Endothelial cell of umbilical vein (primary cell): ENCODE measurements around the gene RARRES2. TPM values are rescaled to one million over a fixed set of nuclear protein-coding genes. Genes with fewer than 3 reads are reported as not detected.

Experiments used
- Bru-seq: library from RNA; stranded (reverse); fragments of 400-500 nt; gene quantifications from one replicate; lab custom pipeline; 2021; lab: Mats Ljungman, UMichigan
- BruChase-seq, 2 experiments: library from RNA; stranded (reverse); fragments of 400-500 nt; gene quantifications; one replicate each; lab custom pipeline; 2021; lab: Mats Ljungman, UMichigan
- BruUV-seq: library from RNA; stranded (reverse); fragments of 400-500 nt; replicated peaks from 2 replicates; lab custom pipeline; 2021; lab: Mats Ljungman, UMichigan
- CTCF ChIA-PET: fragments of 300-600, 350-600 bp; sonication (Branson Sonifier 250); formaldehyde crosslinking; loops from one replicate; lab custom pipeline; 2021; ENCODE audit warnings: antibody characterized with exemption, inconsistent platforms; lab: Charles Lee
- POLR2A ChIA-PET: fragments of 300-600, 350-600 bp; sonication (Branson Sonifier 250); formaldehyde crosslinking; loops from one replicate; lab custom pipeline; 2021; ENCODE audit warnings: antibody characterized with exemption, inconsistent platforms; lab: Charles Lee
- DNase-seq: peaks from one replicate; pipeline ENCODE4 v3.0.0-alpha.2; 2011; ENCODE audit warnings: low read depth, low spot score
- FAIRE-seq: peaks from 2 replicates; lab custom pipeline; 2011; peaks lifted over from hg19 to GRCh38; lab: Jason Lieb, UNC
- H2AFZ ChIP-seq: 2 replicates; pipeline ENCODE4 v1.6.0; 2012; ENCODE audit warnings: low read depth, low read length, control low read depth, inconsistent platforms
- H3K27ac ChIP-seq: 2 replicates; pipeline ENCODE4 v1.5.1; 2011; ENCODE audit warnings: low read depth, mild to moderate bottlenecking, control low read depth, low read length, moderate library complexity; ENCODE audit not compliant: insufficient read depth
- H3K27me3 ChIP-seq, 2 experiments: 2 replicates each; pipeline versions ENCODE4 v1.6.0 to v1.6.1; 2011; ENCODE audit warnings: low read length in 2 of 2, mixed read lengths in 1 of 2; ENCODE audit not compliant: control insufficient read depth in 2 of 2, insufficient read depth in 2 of 2
- H3K36me3 ChIP-seq, 2 experiments: 2 replicates in 1 of 2; 3 replicates in 1 of 2; pipeline ENCODE4 v1.5.1; 2011; ENCODE audit warnings: low read length in 2 of 2, mild to moderate bottlenecking in 1 of 2, moderate library complexity in 1 of 2; ENCODE audit not compliant: control insufficient read depth in 2 of 2, insufficient read depth in 2 of 2; ENCODE audit errors: extremely low read depth in 1 of 2
- H3K4me1 ChIP-seq: 3 replicates; pipeline ENCODE4 v1.5.1; 2011; ENCODE audit warnings: mild to moderate bottlenecking, low read length; ENCODE audit not compliant: control insufficient read depth, insufficient read depth; ENCODE audit errors: extremely low read depth
- H3K4me2 ChIP-seq: 2 replicates; pipeline ENCODE4 v1.6.1; 2011; ENCODE audit warnings: low read length, control low read depth, mixed read lengths; ENCODE audit not compliant: insufficient read depth
- H3K4me3 ChIP-seq, 3 experiments: fragments of 200-600 bp in 1 of 3; sonication (generic), shearing (Covaris generic) in 1 of 3; replicated peaks in 1 of 3; 2 replicates each; pipeline ENCODE4 v1.5.1; 2011 to 2016; ENCODE audit warnings: control low read depth in 3 of 3, low read length in 3 of 3, mild to moderate bottlenecking in 2 of 3, inconsistent platforms in 1 of 3, low read depth in 1 of 3, moderate library complexity in 1 of 3; ENCODE audit not compliant: insufficient read depth in 1 of 3
- H3K79me2 ChIP-seq: 2 replicates; pipeline ENCODE4 v1.6.0; 2012; ENCODE audit warnings: low read length, inconsistent platforms; ENCODE audit not compliant: control insufficient read depth, insufficient read depth
- H3K9ac ChIP-seq: replicated peaks from 2 replicates; pipeline ENCODE3; 2011; ENCODE audit warnings: low read length, control low read depth; ENCODE audit not compliant: insufficient read depth; ENCODE audit errors: extremely low read depth
- H3K9me1 ChIP-seq: replicated peaks from 3 replicates; pipeline ENCODE4 v1.6.0; 2011; ENCODE audit warnings: mild to moderate bottlenecking, low read length; ENCODE audit not compliant: control insufficient read depth, insufficient read depth; ENCODE audit errors: extremely low read depth
- H3K9me3 ChIP-seq: replicated peaks from 2 replicates; pipeline ENCODE4 v1.5.1; 2012; ENCODE audit warnings: low read length, inconsistent platforms; ENCODE audit not compliant: control insufficient read depth, insufficient read depth
- H4K20me1 ChIP-seq: replicated peaks from 2 replicates; pipeline ENCODE3; 2011; ENCODE audit warnings: mild to moderate bottlenecking, low read length; ENCODE audit not compliant: control insufficient read depth, insufficient read depth; ENCODE audit errors: extremely low read depth
- CTCF ChIP-seq, 2 donors: IDR thresholded peaks; 1 replicate in 1 of 2; 2 replicates in 1 of 2; pipeline ENCODE4 v1.5.1; 2011; ENCODE audit warnings: low read length in 2 of 2, mild to moderate bottlenecking in 2 of 2, moderate library complexity in 2 of 2, control low read depth in 1 of 2, inconsistent platforms in 1 of 2, low read depth in 1 of 2; ENCODE audit not compliant: insufficient read depth in 1 of 2; ENCODE audit errors: extremely low read depth in 1 of 2
- EZH2 ChIP-seq: IDR thresholded peaks from 2 replicates; pipeline ENCODE4 v1.6.1; 2012; ENCODE audit warnings: borderline replicate concordance, low read depth, mild to moderate bottlenecking, moderate library complexity, low read length, inconsistent platforms; ENCODE audit not compliant: severe bottlenecking
- FOS ChIP-seq: IDR thresholded peaks from 2 replicates; pipeline ENCODE4 v1.6.1; 2011; ENCODE audit warnings: mild to moderate bottlenecking, low read length, moderate library complexity, borderline replicate concordance; ENCODE audit not compliant: insufficient read depth
- GATA2 ChIP-seq: IDR thresholded peaks from 2 replicates; pipeline ENCODE4 v1.7.0; 2011; ENCODE audit warnings: low read depth, mild to moderate bottlenecking, moderate library complexity, mixed read lengths, low read length; ENCODE audit not compliant: insufficient read length, insufficient read depth
- JUN ChIP-seq: IDR thresholded peaks from 2 replicates; pipeline ENCODE4 v1.6.1; 2011; ENCODE audit warnings: borderline replicate concordance, low read depth; ENCODE audit not compliant: insufficient read length, insufficient read depth
- MAX ChIP-seq: IDR thresholded peaks from 2 replicates; pipeline ENCODE4 v1.6.1; 2011; ENCODE audit not compliant: insufficient read depth, insufficient read length
- MYC ChIP-seq: IDR thresholded peaks from one replicate; pipeline ENCODE4 v1.6.1; 2011; ENCODE audit warnings: mild to moderate bottlenecking, low read depth, low read length
- POLR2A ChIP-seq: IDR thresholded peaks from 2 replicates; pipeline ENCODE4 v1.6.1; 2012; ENCODE audit warnings: low read depth, mild to moderate bottlenecking, control low read depth, low read length
- POLR2AphosphoS5 ChIP-seq: IDR thresholded peaks from 2 replicates; pipeline ENCODE4 v1.6.1; 2012; ENCODE audit warnings: low read depth, mild to moderate bottlenecking, control low read depth, low read length, moderate library complexity; ENCODE audit not compliant: insufficient read depth
- dilution Hi-C: fragments of 300-500 bp; cut with MboI; formaldehyde crosslinking; loops from one replicate; pipeline ENCODE4 v1.15.0; 2019; ENCODE audit warnings: low sequenced_read_pairs; ENCODE audit not compliant: extremely low pct_ligation_motif_present
- intact Hi-C: fragments of 100-400 bp; cut with micrococcal nuclease; formaldehyde crosslinking; loops from one replicate; pipeline ENCODE4 v1.10.0; 2022
- long read RNA-seq: library from polyadenylated mRNA; stranded (forward); transcript quantifications from one replicate; pipeline ENCODE4 v2.0.0, GENCODE V29; 2021
- polyA minus RNA-seq, 3 experiments: library from RNA; depleted of rRNA, polyadenylated mRNA; stranded (reverse); fragments of >200 nt; gene quantifications; 1 replicate in 1 of 3; 2 replicates in 2 of 3; pipeline ENCODE4 v1.2.3, GENCODE V29; 2011
- polyA plus RNA-seq, 4 experiments: library from polyadenylated mRNA; depleted of rRNA in 3 of 4; stranded (reverse) in 3 of 4; unstranded in 1 of 4; fragments of >200 nt; gene quantifications; 2 replicates each; pipeline versions ENCODE4 v1.2.1 to v1.2.3, GENCODE V29; 2011 to 2012; ENCODE audit warnings: missing spikeins in 1 of 4
- total RNA-seq: library from RNA; stranded (reverse); gene quantifications from 2 replicates; pipeline ENCODE4 v1.2.3, GENCODE V29; 2021

The RARRES2 gene
- total RNA-seq: not detected in 2 replicates
- polyA plus RNA-seq: 0.24 TPM in 1 of 2 replicates, not detected in the other
- not detected in 2 replicates for polyA plus RNA-seq (2011; cell fraction: cytosol; rRNA removed)
- not detected in 2 replicates for polyA plus RNA-seq (2011; cell fraction: nucleus; rRNA removed)
- 0.98 TPM in 1 of 2 replicates, not detected in the other for polyA plus RNA-seq (2012)
- polyA minus RNA-seq: 0.57 TPM in 1 of 2 replicates, not detected in the other
- polyA minus RNA-seq (2011; cell fraction: cytosol; rRNA and poly(A)+ RNA removed): not detected
- polyA minus RNA-seq (2011; cell fraction: nucleus; rRNA and poly(A)+ RNA removed): not detected in 2 replicates
- Bru-seq, nascent RNA: not detected
- not detected for BruChase-seq, experiment 1, labeled RNA remaining after a 6-hour chase
- not detected for BruChase-seq, experiment 2, labeled RNA remaining after a 2-hour chase
- long read RNA-seq: 0 reads

DNA sequence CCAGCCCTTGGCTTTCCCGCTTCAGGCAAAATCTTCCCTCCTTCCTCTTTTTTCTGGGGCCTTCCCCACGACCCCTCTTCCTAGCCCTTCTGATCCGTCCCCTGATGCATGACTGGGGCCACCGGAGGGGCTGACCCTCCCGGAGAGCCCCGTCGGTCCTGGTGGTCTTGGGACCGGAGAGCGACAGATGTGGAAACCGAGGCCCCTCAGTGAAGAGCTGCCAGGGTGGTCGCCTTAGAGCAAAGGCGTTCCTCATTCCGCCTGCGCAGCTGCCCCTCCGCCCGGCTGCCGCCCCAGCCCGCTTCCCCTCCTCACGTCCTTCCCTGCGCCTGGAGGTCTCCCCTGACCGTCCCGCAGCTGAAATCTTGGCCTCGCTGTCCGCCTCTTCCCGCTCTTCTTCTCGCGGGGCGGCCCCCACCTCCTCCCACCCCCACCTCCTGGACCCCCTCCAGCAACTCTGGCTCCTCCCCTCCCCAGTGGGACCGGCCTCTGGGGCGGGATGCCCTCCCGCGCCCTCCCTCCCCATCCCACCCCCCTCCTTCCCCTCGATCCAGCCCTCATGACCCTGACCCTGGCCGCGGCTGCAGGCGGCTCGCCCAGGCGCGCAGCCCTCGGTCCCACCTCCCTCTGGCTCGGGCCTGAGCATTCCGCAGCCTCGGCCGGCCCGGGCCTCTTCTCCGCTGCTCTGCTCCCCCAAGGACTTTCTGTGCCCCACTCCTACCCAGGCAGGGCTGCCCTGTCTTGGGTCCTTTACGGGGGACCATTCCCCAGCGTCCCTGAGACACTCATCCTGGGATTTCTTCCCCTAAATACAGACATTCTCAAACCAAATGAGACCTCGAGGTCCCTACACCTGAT, at the start of gene RARRES2:
RARRES2 (minus strand) TSS at position 367 of the 858 bp plus-strand sequence. CDS start 1,020 bp downstream, outside the sequence.
- BruUV-seq: no TSS peak
- Histone ChIP-seq H2AFZ (no peak within 1 kb of the TSS), H3K4me3 (no peak within 1 kb of the TSS), H3K4me1 (no peaks in the 10 kb centered on the region), H4K20me1 (no peaks in the 10 kb centered on the region), H3K36me3 (no peaks in the 10 kb centered on the region), H3K79me2 (no peaks in the 10 kb centered on the region), H3K9ac (no peak within 1 kb of the TSS), H3K27ac (no peak within 1 kb of the TSS), H3K4me2 (no peak within 1 kb of the TSS), H3K9me1 (no peaks in the 10 kb centered on the region), H3K9me3 (no peaks in the 10 kb centered on the region), H3K27me3 (peaks cover 28 to 35% of the 10 kb centered on the region in 2 experiments)
- no peak for DNase-seq
- intact Hi-C loops: no loop called here
- FAIRE-seq: no peak
- ChIA-PET CTCF (no interaction called here), POLR2A (no interaction called here)
- TF ChIP-seq EZH2 (peak; percentile 8), MAX (no peak), GATA2 (no peak)
- dilution Hi-C loops: no loop called here

- DNase-seq: no peak
- Histone ChIP-seq H2AFZ (no peak overlapping the region), H3K9me1 (no peaks in the 10 kb centered on the region), H3K27me3 (no peaks in the 10 kb centered on the region), H3K4me3 (no peak overlapping the region), H3K27ac (no peak overlapping the region), H3K9ac (no peak overlapping the region), H3K4me2 (no peak overlapping the region), H3K36me3 (peaks cover 0 to 14% of the 10 kb centered on the region in 2 experiments), H4K20me1 (no peaks in the 10 kb centered on the region), H3K79me2 (no peaks in the 10 kb centered on the region), H3K4me1 (no peaks in the 10 kb centered on the region), H3K9me3 (no peaks in the 10 kb centered on the region)
- BruUV-seq: no TSS peak
- POLR2A ChIA-PET: no interaction called here
- no peak for FAIRE-seq
- dilution Hi-C loops: no loop called here
- no peak for TF ChIP-seq GATA2
- TF ChIP-seq JUN: no peak
- TF ChIP-seq CTCF (IDR thresholded peaks at IDR 0.05; ENCODE audit: extremely low read depth in 1 of 2, insufficient read depth in 1 of 2, low read depth in 1 of 2, low read length in 2 of 2): no peak
- no peak for TF ChIP-seq EZH2
- no peak for TF ChIP-seq MYC
- no peak for TF ChIP-seq FOS
- no peak for TF ChIP-seq MAX
- TF ChIP-seq POLR2A: no peak
- no peak for TF ChIP-seq POLR2AphosphoS5
- intact Hi-C loops: loop anchor here (1.0 kb wide), 1 partner anchor 11 kb away; the partner anchor contains the start of gene ZNF775
- CTCF ChIA-PET: no interaction called here
Measured at GRCh38 chr7:150390205-150390604, 48.8 kb upstream of the RARRES2 start.
